HG03196 (cell line): ENCODE results near the gene ATF6.
"Not testable (repeated sequence)": the region's sequence is repeated elsewhere in the genome, so short reads cannot be mapped to it uniquely, and the experiment has no call there.

Experiments
- ATAC-seq: cut with Tn5 transposase; IDR thresholded peaks from one replicate; pipeline ENCODE4 v1.9.1; 2021; ENCODE audit not compliant: unreplicated experiment

ATF6 gene, protein sequence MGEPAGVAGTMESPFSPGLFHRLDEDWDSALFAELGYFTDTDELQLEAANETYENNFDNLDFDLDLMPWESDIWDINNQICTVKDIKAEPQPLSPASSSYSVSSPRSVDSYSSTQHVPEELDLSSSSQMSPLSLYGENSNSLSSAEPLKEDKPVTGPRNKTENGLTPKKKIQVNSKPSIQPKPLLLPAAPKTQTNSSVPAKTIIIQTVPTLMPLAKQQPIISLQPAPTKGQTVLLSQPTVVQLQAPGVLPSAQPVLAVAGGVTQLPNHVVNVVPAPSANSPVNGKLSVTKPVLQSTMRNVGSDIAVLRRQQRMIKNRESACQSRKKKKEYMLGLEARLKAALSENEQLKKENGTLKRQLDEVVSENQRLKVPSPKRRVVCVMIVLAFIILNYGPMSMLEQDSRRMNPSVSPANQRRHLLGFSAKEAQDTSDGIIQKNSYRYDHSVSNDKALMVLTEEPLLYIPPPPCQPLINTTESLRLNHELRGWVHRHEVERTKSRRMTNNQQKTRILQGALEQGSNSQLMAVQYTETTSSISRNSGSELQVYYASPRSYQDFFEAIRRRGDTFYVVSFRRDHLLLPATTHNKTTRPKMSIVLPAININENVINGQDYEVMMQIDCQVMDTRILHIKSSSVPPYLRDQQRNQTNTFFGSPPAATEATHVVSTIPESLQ

DNA sequence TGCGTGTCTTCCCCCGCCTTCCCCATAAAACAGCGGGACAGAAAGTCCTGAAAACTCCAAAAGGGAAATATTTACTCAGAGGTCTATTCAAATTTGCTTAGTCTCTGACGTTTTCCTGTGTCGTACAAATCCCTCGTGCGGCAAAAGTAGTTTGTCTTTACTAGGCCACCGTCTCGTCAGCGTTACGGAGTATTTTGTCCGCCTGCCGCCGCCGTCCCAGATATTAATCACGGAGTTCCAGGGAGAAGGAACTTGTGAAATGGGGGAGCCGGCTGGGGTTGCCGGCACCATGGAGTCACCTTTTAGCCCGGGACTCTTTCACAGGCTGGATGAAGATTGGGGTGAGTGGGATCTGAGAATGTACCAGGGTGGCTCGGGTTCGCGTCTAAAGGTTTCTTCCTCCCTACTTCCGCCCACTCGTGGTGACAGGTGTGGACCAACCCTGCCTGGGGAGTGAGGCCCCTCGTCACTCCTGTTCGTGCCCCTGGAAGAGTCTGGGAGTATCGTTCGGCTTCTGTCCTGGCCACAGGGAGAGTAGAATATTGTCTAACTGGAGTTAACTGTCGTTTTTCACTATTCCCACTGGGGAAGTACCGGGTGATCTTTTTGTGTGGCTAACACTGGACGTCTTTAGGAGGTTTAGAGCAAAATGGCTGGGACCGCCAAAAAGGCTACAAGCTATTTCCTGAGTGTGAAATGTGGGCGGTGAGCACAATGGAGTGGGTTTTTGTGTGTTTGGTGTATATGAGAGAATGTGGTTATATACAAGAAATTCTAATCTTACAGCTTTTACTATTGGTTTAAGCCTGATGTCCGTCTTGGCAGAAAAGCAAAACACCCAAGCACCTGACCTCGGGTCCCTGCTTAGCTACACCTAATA is at the start of gene ATF6:
TSS of gene ATF6 (plus strand) at position 219 of the 880 bp plus-strand sequence. CDS start at position 260, 41 bp downstream.
- ATAC-seq: peak; percentile 66

DNA sequence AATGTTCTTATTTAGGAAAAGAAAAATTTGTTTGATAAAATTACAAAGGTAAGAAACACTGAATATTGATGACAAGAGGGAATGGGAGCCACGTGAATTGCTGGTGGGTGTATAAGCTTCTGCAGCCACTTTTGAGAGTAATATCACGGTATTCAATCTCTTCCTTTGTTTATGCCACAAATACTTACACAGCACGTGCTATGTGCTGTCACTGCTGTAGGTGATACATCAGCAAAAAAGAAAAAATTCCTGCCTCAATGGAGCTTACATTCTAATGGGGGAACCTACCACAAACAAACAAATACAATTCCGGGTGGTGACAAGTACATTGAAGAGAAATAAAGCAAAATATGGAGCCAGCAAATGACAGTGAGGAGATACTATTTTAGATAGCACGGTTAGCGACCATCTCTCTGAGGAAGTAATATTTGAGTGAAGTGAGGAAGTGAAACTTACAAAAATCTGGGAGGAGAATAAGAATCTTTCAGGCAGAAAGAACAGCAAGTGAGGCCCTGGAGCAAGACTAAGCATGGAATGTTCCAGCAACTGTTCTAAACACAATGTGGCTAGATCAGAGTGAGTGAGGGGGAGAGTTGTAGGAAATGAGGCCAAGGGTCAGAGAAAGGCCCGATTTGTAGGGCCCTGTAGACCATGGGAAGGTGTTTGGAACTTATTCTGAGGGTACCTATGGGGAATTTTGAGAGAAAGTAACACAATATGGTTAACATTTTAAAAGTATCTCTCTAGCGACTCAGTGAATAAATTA is 47.4 kb upstream of the ATF6 start:
- ATAC-seq: peak; percentile 36

DNA sequence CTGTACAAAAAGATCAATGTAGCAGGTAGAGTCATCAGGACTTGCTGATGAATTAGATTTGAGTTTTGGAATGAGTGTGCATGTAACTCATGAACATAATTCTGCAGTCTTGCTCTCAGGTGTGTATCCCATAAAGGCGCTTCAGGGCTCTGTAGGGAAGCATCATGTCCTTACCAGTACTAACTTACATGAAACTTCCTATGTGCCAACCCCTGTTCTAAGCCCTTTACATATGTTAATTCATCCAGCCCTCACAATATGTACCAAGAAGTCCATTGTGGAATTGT is 46.9 kb upstream of the ATF6 start:
- ATAC-seq: peak; percentile 26

DNA sequence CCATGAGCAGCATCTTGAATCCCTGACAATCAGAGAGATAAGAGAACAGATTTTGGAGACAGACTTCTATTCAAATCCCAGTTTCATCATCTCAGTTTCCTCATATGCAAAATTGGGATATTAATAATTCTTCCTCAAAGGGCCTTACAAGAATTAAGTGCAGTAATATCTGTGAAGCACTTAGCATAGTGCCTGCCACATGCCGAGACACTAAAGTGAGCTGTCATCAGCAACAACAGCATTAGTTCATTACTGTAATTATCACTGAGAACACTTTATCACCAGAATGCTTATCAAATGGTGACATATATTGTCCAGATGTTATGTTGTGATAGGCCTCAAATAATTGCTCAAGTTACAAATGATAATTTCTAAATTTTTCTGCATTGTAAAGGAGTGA is 45.7 kb upstream of the ATF6 start:
- ATAC-seq: no peak

DNA sequence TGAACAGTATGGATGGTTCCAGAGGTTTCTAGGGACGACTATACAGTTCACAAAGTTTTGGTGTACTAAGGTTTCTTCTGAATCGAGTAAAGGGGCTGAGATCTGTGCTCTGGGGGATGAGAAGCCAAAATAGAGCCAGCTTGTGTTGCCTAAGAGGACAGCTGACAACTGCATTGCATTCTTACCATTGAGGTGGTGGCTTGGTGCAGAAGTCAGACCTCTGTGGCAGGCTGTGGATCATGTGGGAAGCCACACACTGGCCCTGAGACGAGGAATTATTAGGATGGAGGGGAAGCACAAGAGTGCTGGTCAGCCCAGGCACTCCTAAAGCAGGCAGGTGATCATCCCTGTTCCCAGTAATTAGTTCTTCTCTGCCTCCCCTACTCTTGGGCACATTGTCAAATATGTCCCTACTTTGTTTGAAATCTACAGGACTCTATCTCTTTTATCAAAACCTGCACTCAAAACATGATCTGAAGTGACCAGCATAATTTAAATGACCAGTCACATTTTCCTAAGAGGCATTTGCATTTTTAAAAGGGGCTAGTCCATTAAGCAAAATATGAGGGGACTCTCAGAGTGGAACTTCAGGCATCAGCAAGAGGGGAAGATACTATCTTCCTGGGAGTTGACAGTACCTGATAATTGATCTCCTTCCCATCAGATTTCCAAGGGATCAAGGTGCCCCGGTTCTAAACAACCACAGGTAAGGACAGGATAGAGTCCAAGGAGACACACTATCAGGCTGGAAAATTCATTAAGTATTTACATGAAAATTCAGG is 45.0 kb upstream of the ATF6 start, which contains the start of gene FCRLB:
TSS of gene FCRLB (plus strand) at position 589 of the 782 bp plus-strand sequence. CDS start 1,129 bp downstream, outside the sequence.
- no peak for ATAC-seq

DNA sequence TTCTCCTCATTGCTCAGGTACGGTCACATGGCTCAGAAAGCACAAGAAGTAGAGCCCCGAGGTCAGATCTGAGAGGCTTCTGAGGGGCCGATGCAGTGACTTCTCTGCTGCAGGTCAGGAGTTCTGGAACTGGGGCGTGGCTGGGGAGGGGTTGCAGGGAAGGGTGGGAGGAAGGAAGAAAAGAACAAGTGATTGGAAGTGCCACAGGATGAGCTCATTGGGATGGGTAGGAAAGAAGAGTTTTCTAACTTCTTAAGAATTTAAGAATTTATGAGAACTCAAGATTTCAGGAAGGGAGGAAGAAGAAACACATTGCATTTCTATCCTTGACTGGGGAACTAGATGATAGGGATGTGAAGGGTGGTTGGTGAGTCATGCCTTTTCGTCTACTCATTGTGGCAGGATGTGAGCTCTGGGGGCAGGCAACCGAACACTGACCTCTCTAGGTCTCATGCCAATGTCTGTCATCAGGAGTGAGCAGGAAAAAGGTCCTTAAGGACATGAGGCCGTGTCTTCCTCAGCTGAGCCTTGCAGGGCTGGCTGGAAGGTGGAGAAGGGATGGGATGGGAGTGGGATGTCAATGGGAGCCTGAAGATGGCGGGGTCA is 44.3 kb upstream of the ATF6 start:
- peak; percentile 34 for ATAC-seq

DNA sequence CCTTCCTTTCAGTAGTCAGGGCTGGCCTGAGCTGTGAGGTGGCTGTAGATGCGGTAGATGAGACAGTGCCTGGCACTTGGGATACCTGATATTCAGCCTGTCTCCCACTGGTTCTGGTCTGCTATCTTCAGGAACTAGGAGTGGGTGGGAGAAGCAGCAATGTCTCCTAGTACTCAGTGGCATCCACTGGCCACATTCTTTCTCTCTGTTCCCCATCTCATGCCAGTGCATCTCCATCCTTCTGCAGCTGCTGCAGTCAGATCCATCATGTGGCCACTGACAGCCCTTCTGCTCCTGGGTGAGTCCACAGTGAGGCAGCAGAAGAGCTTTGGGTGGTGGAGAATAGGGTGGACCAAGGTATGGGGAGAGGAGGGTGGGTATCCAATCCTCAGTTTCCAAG is 43.7 kb upstream of the ATF6 start:
- ATAC-seq: no peak

DNA sequence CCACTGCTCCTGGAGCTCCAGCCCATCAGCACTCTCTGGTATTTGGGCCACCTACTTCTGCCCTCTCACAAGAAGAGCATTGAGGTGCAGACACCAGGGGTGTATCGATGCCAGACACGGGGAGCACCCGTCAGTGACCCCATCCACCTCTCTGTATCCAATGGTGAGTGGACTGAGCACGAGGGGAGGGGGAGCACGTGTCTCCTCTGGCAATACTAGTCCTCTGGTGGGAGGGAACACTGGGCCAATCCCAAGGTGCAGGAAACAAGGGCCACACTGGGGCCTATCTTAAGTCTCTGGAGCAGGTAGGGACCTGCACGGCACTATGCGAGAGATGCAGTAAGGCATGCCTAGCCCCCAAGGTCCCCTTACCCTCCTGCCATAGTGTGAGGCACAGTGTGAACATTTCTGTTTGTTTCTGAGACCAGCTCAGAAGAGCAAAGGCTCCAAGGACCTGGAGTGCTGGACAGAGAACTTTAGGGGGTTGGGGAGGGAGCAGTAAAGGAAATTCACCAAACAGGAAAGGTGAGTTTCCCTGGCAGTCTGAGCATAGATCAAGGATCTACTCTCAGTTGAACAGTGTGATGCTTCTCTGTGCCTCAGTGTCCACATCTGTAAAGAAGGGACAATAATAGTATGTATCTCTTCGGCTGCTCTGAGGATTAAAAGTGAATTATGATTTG is 42.5 kb upstream of the ATF6 start:
- no peak for ATAC-seq

DNA sequence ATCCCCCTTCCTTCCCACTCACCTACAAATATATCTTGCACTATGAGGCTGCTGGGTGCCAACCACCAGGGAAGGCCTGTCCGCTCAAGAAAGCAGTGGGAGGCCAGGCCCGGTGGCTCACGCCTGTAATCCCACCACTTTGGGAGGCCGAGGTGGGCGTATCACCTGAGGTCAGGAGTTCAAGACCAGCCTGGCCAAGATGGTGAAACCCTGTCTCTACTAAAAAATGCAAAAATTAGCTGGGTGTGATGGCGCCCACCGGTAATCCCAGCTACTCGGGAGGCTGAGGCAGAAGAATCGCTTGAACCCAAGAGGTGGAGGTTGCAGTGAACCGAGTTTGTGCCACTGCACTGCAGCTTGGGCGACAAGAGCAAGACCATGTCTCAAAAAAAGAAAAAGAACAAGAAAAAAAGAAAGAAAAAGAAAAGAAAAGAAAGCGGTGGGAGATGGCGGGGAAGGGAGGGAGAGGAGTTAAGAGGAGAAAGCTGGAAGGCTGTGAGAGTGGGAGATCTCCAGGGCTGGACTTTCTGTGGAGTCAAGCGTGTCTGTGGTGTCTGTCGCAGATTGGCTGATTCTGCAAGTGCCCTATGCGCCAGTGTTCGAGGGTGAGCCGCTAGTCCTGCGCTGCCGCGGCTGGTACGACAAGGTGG is 40.7 kb upstream of the ATF6 start:
- not testable (repeated sequence) for ATAC-seq

DNA sequence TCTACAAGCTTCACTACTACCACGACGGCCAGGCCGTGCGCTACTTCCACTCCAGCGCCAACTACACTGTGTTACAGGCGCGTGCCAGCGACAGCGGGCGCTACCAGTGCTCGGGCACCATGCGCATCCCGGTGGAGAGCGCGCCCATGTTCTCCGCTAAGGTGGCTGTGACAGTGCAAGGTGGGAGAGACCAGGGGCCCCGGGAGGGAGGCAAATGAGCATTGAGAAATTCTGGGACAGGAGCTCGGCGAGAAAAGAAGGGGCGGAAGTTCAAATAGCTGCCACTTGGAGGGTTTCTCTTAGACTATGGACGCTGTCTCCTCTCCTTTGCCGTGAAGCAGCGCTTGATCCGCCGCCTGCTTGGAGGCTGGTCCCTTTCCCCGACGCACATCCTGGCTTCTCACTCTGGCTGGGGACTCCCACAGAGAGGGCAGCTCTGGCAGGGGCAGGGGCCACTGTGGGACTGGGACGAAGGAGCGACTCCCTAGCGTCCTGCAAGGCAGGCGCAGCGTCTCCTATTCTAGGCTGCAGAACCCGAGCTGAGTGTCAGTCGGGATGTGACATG is 40.1 kb upstream of the ATF6 start:
- ATAC-seq: peak; percentile 13

DNA sequence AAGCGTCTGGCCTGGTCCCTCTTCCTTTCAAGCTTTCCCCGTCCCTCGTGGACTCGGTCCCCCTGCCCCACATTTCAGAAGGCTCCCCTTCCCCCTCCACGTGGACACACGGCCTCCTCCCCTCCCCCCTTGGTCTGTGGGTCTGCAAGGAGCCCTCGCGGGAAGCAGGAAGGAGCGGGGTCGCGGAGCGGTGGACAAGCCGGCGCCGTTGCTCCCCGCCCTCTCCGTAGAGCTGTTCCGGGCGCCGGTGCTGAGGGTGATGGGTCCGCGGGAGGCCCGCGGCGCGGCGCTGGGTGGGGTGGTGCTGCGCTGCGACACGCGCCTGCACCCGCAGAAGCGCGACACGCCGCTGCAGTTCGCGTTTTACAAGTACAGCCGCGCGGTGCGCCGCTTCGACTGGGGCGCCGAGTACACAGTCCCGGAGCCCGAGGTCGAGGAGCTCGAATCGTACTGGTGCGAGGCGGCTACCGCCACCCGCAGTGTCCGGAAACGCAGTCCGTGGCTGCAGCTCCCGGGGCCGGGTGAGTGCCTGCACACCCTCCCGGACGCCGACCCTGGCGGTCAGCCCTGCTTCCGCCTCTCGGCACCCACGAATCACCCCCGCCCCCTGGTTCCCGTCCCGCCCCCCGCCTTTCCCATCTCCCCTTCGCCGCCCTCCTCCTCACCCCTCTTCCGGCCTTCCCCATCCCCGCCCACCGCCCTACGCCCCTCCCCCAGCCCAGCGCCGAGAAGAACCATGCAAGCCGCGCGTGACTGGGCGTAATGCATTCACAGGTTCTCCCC is 39.5 kb upstream of the ATF6 start:
- ATAC-seq: peak; percentile 50

DNA sequence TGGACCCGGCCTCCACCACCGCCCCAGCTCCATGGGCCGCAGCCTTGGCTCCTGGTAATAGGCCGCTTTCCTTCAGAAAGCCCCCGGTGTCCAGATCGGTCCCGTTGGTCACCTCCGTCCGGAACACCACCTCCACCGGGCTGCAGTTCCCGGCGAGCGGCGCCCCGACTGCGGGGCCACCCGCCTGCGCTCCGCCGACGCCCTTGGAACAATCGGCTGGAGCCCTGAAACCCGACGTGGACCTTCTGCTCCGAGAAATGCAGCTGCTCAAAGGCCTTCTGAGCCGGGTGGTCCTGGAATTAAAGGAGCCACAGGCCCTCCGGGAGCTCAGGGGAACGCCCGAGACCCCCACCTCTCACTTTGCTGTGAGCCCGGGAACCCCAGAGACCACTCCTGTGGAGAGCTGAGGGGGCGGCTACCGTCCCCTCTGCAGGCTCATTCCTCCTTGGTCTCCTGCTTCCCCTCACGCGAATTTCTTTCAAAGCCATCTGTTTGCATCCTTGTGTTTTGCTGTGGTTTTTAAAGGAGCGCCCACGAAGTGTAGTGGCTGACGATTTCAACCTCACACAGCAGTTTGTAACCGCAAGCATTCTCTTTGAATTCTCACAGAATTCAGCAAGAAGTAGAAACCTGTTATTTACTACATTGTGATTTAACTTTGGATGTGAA is 38.7 kb upstream of the ATF6 start:
- no peak for ATAC-seq

DNA sequence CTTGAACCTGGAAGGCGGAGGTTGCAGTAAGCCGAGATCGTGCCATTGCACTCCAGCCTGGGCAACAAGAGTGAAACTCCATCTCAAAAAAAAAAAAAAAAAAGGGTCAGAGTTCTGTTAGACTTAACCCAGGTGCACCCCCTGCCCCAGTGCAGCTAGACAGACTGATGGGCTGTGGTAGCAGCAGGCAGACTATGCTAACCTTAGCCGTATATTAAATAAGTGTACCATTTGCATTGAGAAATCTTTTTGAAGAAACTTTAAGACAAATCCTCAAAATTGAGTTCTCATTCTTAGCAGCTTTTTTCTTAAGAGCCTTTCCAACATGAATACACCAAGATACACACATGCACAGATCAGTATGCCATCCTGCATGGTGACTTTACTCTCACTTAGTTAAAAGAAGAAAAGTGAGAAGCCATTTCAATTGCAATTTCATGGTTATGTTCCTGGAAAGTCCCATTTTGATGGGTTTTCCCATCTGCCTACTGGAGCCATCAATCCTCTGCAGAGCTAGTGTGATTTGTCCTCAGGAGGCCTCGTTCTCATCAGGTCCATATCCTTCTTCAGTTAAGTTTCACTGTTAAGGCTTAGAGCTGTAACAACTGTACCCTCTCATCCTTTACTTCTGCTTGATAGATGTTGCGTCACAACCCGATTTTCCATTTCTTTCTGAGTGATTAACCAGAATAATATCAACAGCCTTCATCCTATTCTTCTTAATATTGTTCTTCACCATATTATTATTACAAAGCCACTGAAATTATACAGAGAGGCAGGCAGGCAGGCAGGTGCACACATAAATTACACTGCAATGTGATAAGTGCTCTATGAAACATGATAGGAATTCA is 37.5 kb upstream of the ATF6 start:
- no peak for ATAC-seq

DNA sequence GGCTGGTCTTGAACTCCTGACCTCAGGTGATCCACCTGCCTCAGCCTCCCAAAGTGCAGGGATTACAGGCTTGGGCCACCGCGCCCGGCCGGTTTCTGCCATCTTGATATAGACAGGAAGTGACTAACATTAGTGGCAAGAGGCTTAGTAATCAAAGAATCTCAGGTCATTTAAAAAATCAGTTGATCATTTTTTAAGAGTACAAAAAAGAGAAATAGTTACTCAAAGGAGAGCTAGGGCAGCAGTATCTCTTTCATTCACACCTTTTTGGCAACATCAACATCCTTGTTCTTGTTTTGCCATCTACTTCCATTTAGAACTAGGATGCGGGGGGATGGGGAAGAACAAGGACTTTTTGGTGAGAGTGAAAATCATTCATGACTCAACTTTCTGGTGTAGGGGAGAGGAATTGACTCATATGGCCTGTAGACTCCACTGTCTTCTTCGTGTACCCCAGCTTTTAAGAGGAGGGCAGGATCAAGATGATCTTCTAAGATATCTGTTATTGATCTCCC is 36.0 kb upstream of the ATF6 start:
- no peak for ATAC-seq

DNA sequence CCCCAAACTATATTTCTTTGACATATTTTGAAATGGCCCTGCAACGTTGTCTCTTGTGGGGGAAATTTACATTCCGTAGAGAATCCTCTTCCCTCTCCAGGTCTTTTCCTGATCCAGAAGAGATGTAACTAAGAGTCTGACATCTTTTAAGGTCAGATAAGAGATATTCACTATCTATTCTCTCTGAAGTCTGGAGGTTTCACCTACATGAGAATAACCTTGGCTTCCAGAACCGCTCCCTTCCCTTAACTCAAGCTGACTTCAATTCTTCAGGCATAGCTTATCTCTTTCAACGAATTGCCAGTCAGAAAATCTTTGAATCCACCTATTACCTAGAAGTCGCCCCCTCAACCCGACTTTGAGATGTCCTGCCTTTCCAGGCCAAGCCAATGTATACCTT is 34.9 kb upstream of the ATF6 start:
- ATAC-seq: no peak
